Left lung (tissue), 10 donors: Measurements from ENCODE around the gene MED27. TPM values are rescaled to one million over a fixed set of nuclear protein-coding genes. Genes with fewer than 3 reads are reported as not detected.

Experiments
- ATAC-seq: fragments of 200-7000 bp; cut with Tn5 transposase; one replicate; pipeline ENCODE4 v1.9.1; 2020; ENCODE audit warnings: moderate library complexity
- DNase-seq, 4 donors: peaks; one replicate each; pipeline ENCODE4 v3.0.0-alpha.2; 2013 to 2020
- H3K27ac ChIP-seq, 2 donors: fragments of 200-600 bp; sonication (generic) in 1 of 2; one replicate each; pipeline versions ENCODE4 v1.5.0 to v1.8.0; 2020 to 2021
- H3K27me3 ChIP-seq, 2 donors: fragments of 200-600 bp; sonication (generic) in 1 of 2; one replicate each; pipeline versions ENCODE4 v1.5.0 to v1.8.0; 2020 to 2021
- H3K36me3 ChIP-seq, 2 donors: fragments of 200-600 bp; sonication (generic) in 1 of 2; one replicate each; pipeline versions ENCODE4 v1.5.0 to v1.8.0; 2020 to 2021
- H3K4me1 ChIP-seq, 2 donors: fragments of 200-600 bp; one replicate each; pipeline ENCODE4 v1.8.0; 2021
- H3K4me3 ChIP-seq, 2 donors: fragments of 200-600 bp; sonication (generic) in 1 of 2; one replicate each; pipeline versions ENCODE4 v1.5.0 to v1.8.0; 2020 to 2021; ENCODE audit warnings: mild to moderate bottlenecking in 1 of 2
- H3K9me3 ChIP-seq, 2 donors: fragments of 200-600 bp; sonication (generic) in 1 of 2; one replicate each; pipeline versions ENCODE4 v1.5.0 to v1.8.0; 2020 to 2021
- CTCF ChIP-seq, 2 donors: fragments of 200-600 bp; sonication (generic) in 1 of 2; IDR thresholded peaks; one replicate each; pipeline versions ENCODE4 v1.5.0 to v1.8.0; 2021; ENCODE audit warnings: antibody characterized with exemption in 2 of 2
- intact Hi-C, 2 donors: fragments of 100-400 bp; cut with DNase I; formaldehyde crosslinking; loops; one replicate each; pipeline versions ENCODE4 v1.11.2 to v1.14.2; 2022
- polyA plus RNA-seq, 6 donors: library from polyadenylated mRNA; unstranded; fragments of 120-200 nt; gene quantifications; one replicate each; pipeline ENCODE4 v1.2.1, GENCODE V29; 2013; ENCODE audit not compliant: insufficient read length in 6 of 6
- total RNA-seq, 2 donors: library from RNA; stranded (reverse); fragmentation: NEBNext Ultra II Directional; extraction: Animal tissue kit (Norgen Biotek cat#: 25700); gene quantifications; one replicate each; pipeline ENCODE4 v1.2.1, GENCODE V29; 2021
- donor health status: DM: no; HTN: yes; CAD: no.
- donor health status: DM: no; HTN: no; CAD: no.

MED27 gene
- total and polyA plus RNA-seq, 8 donors: 12.5 to 18.6 (median 16.7) TPM

- intact Hi-C loops: no loop called here
- no peak for TF ChIP-seq CTCF (IDR thresholded peaks at IDR 0.05)
- H3K27ac ChIP-seq: no peak overlapping the region
- H3K4me1 ChIP-seq: no peaks in the 10 kb centered on the region
- no peak overlapping the region for H3K4me3 ChIP-seq
- ATAC-seq (no peak), DNase-seq (no peak)
- H3K9me3 ChIP-seq: no peaks in the 10 kb centered on the region
- no peaks in the 10 kb centered on the region for H3K27me3 ChIP-seq
- peaks cover 0 to 44% of the 10 kb centered on the region in 2 donors for H3K36me3 ChIP-seq
Observed at GRCh38 chr9:132069046-132069898, 10.4 kb downstream of the MED27 start.

GRCh38 chr9:132068605-132069004 lies 11.1 kb downstream of the MED27 start:
- no peak for TF ChIP-seq CTCF (IDR thresholded peaks at IDR 0.05)
- intact Hi-C loops: no loop called here
- Histone ChIP-seq H3K9me3 (no peaks in the 10 kb centered on the region), H3K4me1 (no peaks in the 10 kb centered on the region), H3K36me3 (peaks cover 0 to 47% of the 10 kb centered on the region in 2 donors), H3K27me3 (no peaks in the 10 kb centered on the region), H3K27ac (no peak overlapping the region), H3K4me3 (no peak overlapping the region)
- DNase-seq: no peak
- ATAC-seq: no peak

- intact Hi-C loops: no loop called here
- H3K4me3 ChIP-seq: no peak overlapping the region
- no peaks in the 10 kb centered on the region for H3K27me3 ChIP-seq
- no peak overlapping the region for H3K27ac ChIP-seq
- no peaks in the 10 kb centered on the region for H3K9me3 ChIP-seq
- TF ChIP-seq CTCF (IDR thresholded peaks at IDR 0.05): no peak
- peaks cover 0 to 40% of the 10 kb centered on the region in 2 donors for H3K36me3 ChIP-seq
- H3K4me1 ChIP-seq: peaks cover 0 to 4% of the 10 kb centered on the region in 2 donors
- DNase-seq (no peak), ATAC-seq (no peak)
Observed at GRCh38 chr9:132066511-132066910, 13.2 kb downstream of the MED27 start.

GRCh38 chr9:132066057-132066456 lies 13.6 kb downstream of the MED27 start:
- DNase-seq (no peak), ATAC-seq (no peak)
- no peak overlapping the region for H3K27ac ChIP-seq
- no peak overlapping the region for H3K4me3 ChIP-seq
- intact Hi-C loops: no loop called here
- H3K9me3 ChIP-seq: no peaks in the 10 kb centered on the region
- TF ChIP-seq CTCF (IDR thresholded peaks at IDR 0.05): no peak
- H3K36me3 ChIP-seq: peaks cover 0 to 40% of the 10 kb centered on the region in 2 donors
- H3K27me3 ChIP-seq: no peaks in the 10 kb centered on the region
- H3K4me1 ChIP-seq: peaks cover 0 to 4% of the 10 kb centered on the region in 2 donors

- ATAC-seq (no peak), DNase-seq (no peak)
- Histone ChIP-seq H3K9me3 (peaks cover 0 to 7% of the 10 kb centered on the region in 2 donors), H3K36me3 (peaks cover 0 to 40% of the 10 kb centered on the region in 2 donors), H3K27ac (no peak overlapping the region), H3K4me1 (peaks cover 0 to 4% of the 10 kb centered on the region in 2 donors), H3K4me3 (no peak overlapping the region), H3K27me3 (no peaks in the 10 kb centered on the region)
- no peak for TF ChIP-seq CTCF (IDR thresholded peaks at IDR 0.05)
- intact Hi-C loops: no loop called here
Observed at GRCh38 chr9:132063281-132063680, 16.4 kb downstream of the MED27 start.
